Dermis microvascular lymphatic vessel endothelial cell (primary cell): ENCODE data around the gene CCDC126. TPM values are rescaled to one million over a fixed set of nuclear protein-coding genes. Genes with fewer than 3 reads are reported as not detected.

ENCODE experiments used
- total RNA-seq: library from RNA; depleted of rRNA; stranded (reverse); fragments of >200 nt; gene quantifications from 2 replicates; pipeline ENCODE4 v1.2.1, GENCODE V29; 2014

The CCDC126 gene
- total RNA-seq, 1 donor from 2014 or later, result 12.3 TPM

Other genes with a start within 250 kb of the CCDC126 start
- 4.3 and 12.3 TPM in 2 replicates for gene IGF2BP3, start 126.9 kb upstream of the CCDC126 start, total RNA-seq
- 24.9 and 29.3 TPM in 2 replicates for gene TRA2A, start 65.4 kb upstream of the CCDC126 start, total RNA-seq
- 4.3 and 5.6 TPM in 2 replicates for gene FAM221A, start 82.8 kb downstream of the CCDC126 start, total RNA-seq
- under 0.01 and 0.13 TPM in 2 replicates for gene STK31, start 112.8 kb downstream of the CCDC126 start, total RNA-seq